ENCODE results near the gene NR2C2. TPM values are rescaled to one million over a fixed set of nuclear protein-coding genes. Genes with fewer than 3 reads are reported as not detected.

NR2C2 gene
- polyA plus RNA-seq, 1 experiment: 17.9 TPM

DNA sequence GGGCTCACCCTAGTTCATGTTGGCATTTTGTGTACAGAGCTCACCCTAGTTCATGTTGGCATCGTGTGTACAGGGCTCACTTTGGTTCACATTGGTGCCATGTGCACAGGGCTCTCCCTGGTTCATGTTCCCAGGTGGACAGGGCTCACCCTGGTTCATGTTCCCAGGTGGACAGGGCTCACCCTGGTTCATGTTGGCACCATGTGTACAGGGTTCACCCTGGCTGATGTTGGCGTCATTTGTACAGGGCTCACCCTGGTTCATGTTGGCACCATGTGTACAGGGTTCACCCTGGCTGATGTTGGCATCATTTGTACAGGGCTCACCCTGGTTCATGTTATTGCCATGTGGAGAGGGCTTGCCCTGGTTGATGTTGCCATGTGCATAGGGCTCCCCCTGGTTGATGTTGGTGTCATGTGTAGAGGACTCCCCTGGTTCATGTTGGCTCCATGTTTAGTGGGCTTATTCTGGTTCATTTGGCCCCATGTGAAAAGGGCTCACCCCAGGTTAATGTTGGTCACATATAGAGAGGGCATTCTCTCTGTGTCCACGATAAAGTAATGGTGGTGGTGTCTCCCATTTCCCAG, 31.7 kb upstream of the NR2C2 start:
- TF ChIP-seq, protein P1, sequence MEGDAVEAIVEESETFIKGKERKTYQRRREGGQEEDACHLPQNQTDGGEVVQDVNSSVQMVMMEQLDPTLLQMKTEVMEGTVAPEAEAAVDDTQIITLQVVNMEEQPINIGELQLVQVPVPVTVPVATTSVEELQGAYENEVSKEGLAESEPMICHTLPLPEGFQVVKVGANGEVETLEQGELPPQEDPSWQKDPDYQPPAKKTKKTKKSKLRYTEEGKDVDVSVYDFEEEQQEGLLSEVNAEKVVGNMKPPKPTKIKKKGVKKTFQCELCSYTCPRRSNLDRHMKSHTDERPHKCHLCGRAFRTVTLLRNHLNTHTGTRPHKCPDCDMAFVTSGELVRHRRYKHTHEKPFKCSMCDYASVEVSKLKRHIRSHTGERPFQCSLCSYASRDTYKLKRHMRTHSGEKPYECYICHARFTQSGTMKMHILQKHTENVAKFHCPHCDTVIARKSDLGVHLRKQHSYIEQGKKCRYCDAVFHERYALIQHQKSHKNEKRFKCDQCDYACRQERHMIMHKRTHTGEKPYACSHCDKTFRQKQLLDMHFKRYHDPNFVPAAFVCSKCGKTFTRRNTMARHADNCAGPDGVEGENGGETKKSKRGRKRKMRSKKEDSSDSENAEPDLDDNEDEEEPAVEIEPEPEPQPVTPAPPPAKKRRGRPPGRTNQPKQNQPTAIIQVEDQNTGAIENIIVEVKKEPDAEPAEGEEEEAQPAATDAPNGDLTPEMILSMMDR (IDR thresholded peaks at IDR 0.05; ENCODE audit: insufficient read depth, low read depth, low read length): no peak
- Histone ChIP-seq H3K27me3 (ENCODE audit: control insufficient read depth, insufficient read depth, low read length) (peaks cover 3% of the 10 kb centered on the region; the same call in 1 of the 2 replicates), H3K4me3 (ENCODE audit: low read depth, low read length) (no peak overlapping the region), H3K36me3 (ENCODE audit: control insufficient read depth, insufficient read depth, low read length) (no peaks in the 10 kb centered on the region)
- ChIA-PET CTCF (interaction anchor here (0.8 to 1.1 kb wide), 2 partner anchors 11 to 246 kb away, joined by 4 to 5 read pairs; no protein-coding TSS in a partner anchor), POLR2A (no interaction called here)
- no peak for DNase-seq (ENCODE audit: low read depth)

DNA sequence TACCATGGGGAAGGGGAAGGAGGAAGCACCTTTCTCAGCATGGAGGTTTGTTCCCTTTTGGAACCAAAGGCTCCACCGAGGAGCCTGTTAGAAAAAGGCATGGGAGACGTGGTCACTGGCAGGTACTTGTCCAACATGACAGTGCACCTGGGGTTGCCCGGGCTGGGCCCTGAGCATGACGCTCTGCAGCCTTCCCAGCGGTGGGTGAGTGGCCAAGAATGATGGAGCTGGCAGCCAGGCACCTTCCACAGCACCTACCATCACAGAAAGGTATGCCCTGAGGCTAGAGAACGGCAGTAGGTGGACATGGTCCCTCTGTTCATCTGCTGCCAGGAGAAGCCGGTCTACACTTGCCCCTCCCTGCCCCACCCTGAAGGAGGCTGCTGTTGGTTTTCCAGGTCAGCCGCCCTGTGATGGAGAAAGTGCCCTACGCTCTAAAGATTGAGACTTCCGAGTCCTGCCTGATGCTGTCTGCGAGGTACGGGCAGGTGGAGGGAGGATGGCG, 29.0 kb upstream of the NR2C2 start:
- no peak overlapping the region for H3K4me3 ChIP-seq (ENCODE audit: low read depth, low read length)
- TF ChIP-seq, protein P1 (IDR thresholded peaks at IDR 0.05; ENCODE audit: insufficient read depth, low read depth, low read length): no peak
- DNase-seq (ENCODE audit: low read depth): no peak
- ChIA-PET POLR2A (no interaction called here), CTCF (interaction anchor here (1.0 to 1.6 kb wide), 3 partner anchors 8 to 1261 kb away, joined by 3 to 5 read pairs (median 3); no protein-coding TSS in a partner anchor)
- H3K27me3 ChIP-seq (ENCODE audit: control insufficient read depth, insufficient read depth, low read length): peaks cover 2% of the 10 kb centered on the region; the same call in 1 of the 2 replicates
- no peaks in the 10 kb centered on the region for H3K36me3 ChIP-seq (ENCODE audit: control insufficient read depth, insufficient read depth, low read length)

DNA sequence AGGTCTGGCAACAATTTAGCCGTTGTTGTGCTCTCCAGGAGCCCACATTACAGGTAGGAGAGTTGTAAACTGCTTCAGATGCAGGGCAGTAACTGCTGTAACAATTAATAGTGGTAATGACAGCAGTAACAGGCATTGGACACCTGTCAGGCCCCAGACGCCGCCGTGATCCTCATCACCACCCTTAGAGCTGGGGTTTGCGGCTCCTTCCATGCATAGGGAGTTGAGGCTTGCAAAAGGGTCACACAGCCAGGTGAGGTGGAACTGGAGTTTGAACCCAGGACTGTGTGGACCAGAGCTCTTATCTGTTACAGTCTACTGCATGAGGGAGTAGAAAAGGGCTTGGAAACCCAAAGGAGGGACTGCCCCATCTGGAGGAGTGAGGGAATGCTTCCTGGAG, 26.8 kb upstream of the NR2C2 start:
- no peak overlapping the region for H3K4me3 ChIP-seq (ENCODE audit: low read depth, low read length)
- DNase-seq (ENCODE audit: low read depth): no peak
- H3K36me3 ChIP-seq (ENCODE audit: control insufficient read depth, insufficient read depth, low read length): no peaks in the 10 kb centered on the region
- H3K27me3 ChIP-seq (ENCODE audit: control insufficient read depth, insufficient read depth, low read length): no peaks in the 10 kb centered on the region; the same call in 1 of the 2 replicates
- ChIA-PET CTCF (interaction anchor here (1.0 to 2.5 kb wide), 21 partner anchors 12 to 1267 kb away, joined by 3 to 19 read pairs (median 5); no protein-coding TSS in a partner anchor), POLR2A (no interaction called here)
- TF ChIP-seq, protein P1 (IDR thresholded peaks at IDR 0.05; ENCODE audit: insufficient read depth, low read depth, low read length): no peak

DNA sequence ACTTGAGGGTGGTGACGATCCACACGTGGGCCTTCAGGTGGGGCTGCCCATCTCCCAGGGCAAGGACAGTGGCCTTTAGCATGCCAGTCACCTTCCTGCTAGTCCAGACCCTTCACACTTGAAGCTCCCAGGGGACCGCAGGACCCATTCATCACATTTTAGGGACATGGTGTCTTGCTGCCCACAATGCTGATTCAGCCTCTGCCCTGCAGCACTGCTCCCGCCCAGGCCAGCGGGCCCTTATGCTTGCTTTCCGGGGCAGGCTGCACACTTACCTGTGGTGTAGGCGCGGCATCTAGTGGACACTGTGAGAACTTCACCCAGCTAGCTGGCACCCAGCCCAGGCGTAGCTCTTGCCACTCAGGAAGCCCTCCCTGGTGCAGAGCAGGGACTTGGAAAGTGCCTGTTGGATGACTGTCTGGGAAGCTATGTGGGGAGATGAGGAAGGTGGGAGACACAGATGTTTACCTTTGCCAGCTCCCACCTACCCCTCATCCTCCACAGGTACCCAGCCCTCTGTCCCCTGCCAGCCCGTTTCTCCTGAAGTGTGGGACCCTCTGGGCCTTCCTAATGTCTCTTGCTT, 26.3 kb upstream of the NR2C2 start:
- POLR2A ChIA-PET: no interaction called here
- DNase-seq (ENCODE audit: low read depth): peak; percentile 26
- H3K36me3 ChIP-seq (ENCODE audit: control insufficient read depth, insufficient read depth, low read length): no peaks in the 10 kb centered on the region
- TF ChIP-seq, protein P1 (IDR thresholded peaks at IDR 0.05; ENCODE audit: insufficient read depth, low read depth, low read length): peak; percentile 96
- H3K27me3 ChIP-seq (ENCODE audit: control insufficient read depth, insufficient read depth, low read length): no peaks in the 10 kb centered on the region; the same call in 1 of the 2 replicates
- CTCF ChIA-PET: interaction anchor here (0.5 to 2.5 kb wide), 35 partner anchors 12 to 1268 kb away, joined by 3 to 19 read pairs (median 5); partner anchors contain the start of gene NR2C2
- H3K4me3 ChIP-seq (ENCODE audit: low read depth, low read length): no peak overlapping the region
